HL-60 (cell line): ENCODE measurements around the gene DBN1.

ENCODE experiments used
- DNase-seq, 2 experiments: peaks; one replicate each; pipeline ENCODE4 v3.0.0-alpha.2; 2010 to 2020; ENCODE audit warnings: low read depth in 1 of 2, low spot score in 1 of 2
- H3K27ac ChIP-seq: fragments of 250-450 bp; sonication (Bioruptor Pico); replicated peaks from 2 replicates; pipeline ENCODE4 v1.5.1; 2020; ENCODE audit warnings: mild to moderate bottlenecking, moderate library complexity
- H3K27me3 ChIP-seq: fragments of 250-450 bp; sonication (Bioruptor Pico); 2 replicates; pipeline ENCODE4 v1.5.1; 2021; ENCODE audit warnings: mild to moderate bottlenecking, moderate library complexity; ENCODE audit not compliant: insufficient read depth, poor library complexity, severe bottlenecking
- H3K4me3 ChIP-seq: replicated peaks from 2 replicates; pipeline ENCODE4 v1.5.1; 2011; ENCODE audit warnings: mild to moderate bottlenecking, control low read depth, low read length; ENCODE audit not compliant: insufficient read depth
- CTCF ChIP-seq: IDR thresholded peaks from one replicate; pipeline ENCODE4 v1.5.1; 2011; ENCODE audit warnings: low read length, control low read depth, inconsistent platforms; ENCODE audit not compliant: insufficient read depth
- GABPA ChIP-seq: IDR thresholded peaks from 2 replicates; pipeline ENCODE4 v1.6.1; 2012; ENCODE audit warnings: low read depth
- POLR2AphosphoS5 ChIP-seq: IDR thresholded peaks from 2 replicates; pipeline ENCODE4 v1.6.1; 2012; ENCODE audit warnings: low read depth
- REST ChIP-seq: IDR thresholded peaks from 2 replicates; pipeline ENCODE4 v1.6.1; 2012; ENCODE audit warnings: low read depth; ENCODE audit not compliant: insufficient replicate concordance
- SPI1 ChIP-seq: IDR thresholded peaks from 2 replicates; pipeline ENCODE4 v1.6.1; 2012; ENCODE audit warnings: low read depth, mild to moderate bottlenecking, borderline replicate concordance

The DBN1 gene

GRCh38 chr5:177410575-177410974 lies 62.9 kb downstream of the DBN1 start:
- DNase-seq, result peak in 1 of 2 experiments; percentile 44
- TF ChIP-seq REST, result no peak
- no peak for TF ChIP-seq CTCF
- TF ChIP-seq SPI1, result no peak
- TF ChIP-seq POLR2AphosphoS5, result no peak
- no peak for TF ChIP-seq GABPA
- no peak overlapping the region for H3K4me3 ChIP-seq
- H3K27ac ChIP-seq, result no peak overlapping the region
- no peaks in the 10 kb centered on the region for H3K27me3 ChIP-seq

GRCh38 chr5:177409043-177409801 lies 64.2 kb downstream of the DBN1 start, which contains the start of gene F12:
Gene F12, minus strand, starts transcription at chr5:177409564. Its CDS starts 37 bp downstream, at chr5:177409527.
- DNase-seq, result no peak
- H3K27me3 ChIP-seq, result no peaks in the 10 kb centered on the region
- H3K27ac ChIP-seq, result no peak within 1 kb of the TSS
- TF ChIP-seq CTCF, result no peak
- no peak for TF ChIP-seq GABPA
- TF ChIP-seq REST, result no peak
- no peak for TF ChIP-seq SPI1
- TF ChIP-seq POLR2AphosphoS5, result no peak
- no peak within 1 kb of the TSS for H3K4me3 ChIP-seq
